IMR-90 (cell line): ENCODE measurements around the gene RMDN3. TPM values are rescaled to one million over a fixed set of nuclear protein-coding genes. Genes with fewer than 3 reads are reported as not detected.
A peak's percentile ranks its signal among the peaks of the same experiment; 100 is the strongest.

Experiments used
- ATAC-seq: fragments of 200-7000 bp; cut with Tn5 transposase; 2 replicates; pipeline ENCODE4 v1.9.1; 2020; ENCODE audit warnings: low read depth, mild to moderate bottlenecking, moderate library complexity
- BruUV-seq: library from RNA; stranded (reverse); fragments of 400-500 nt; replicated peaks from 2 replicates; lab custom pipeline; 2021; lab: Mats Ljungman, UMichigan
- CTCF ChIA-PET: fragments of 300-600 bp; formaldehyde crosslinking; extraction: SDS; loops from one replicate; lab custom pipeline; 2021; ENCODE audit warnings: antibody characterized with exemption; lab: Yijun Ruan, JAX
- POLR2A ChIA-PET: fragments of 300-600 bp; sonication (Branson Sonifier 250); formaldehyde crosslinking; loops from one replicate; lab custom pipeline; 2022; ENCODE audit warnings: antibody characterized with exemption; ENCODE audit not compliant: unreplicated experiment; lab: Charles Lee
- DNase-seq: peaks from one replicate; pipeline ENCODE4 v3.0.0; 2013
- H2AFZ ChIP-seq: replicated peaks from 2 replicates; pipeline ENCODE3; 2013; ENCODE audit warnings: low read length, mild to moderate bottlenecking; ENCODE audit not compliant: poor library complexity
- H2AK5ac ChIP-seq: 2 replicates; pipeline ENCODE4 v1.6.1; 2013; ENCODE audit warnings: low read depth, low read length, inconsistent platforms
- H2AK9ac ChIP-seq: replicated peaks from 2 replicates; pipeline ENCODE3; 2013; ENCODE audit warnings: mild to moderate bottlenecking, low read depth, low read length, moderate library complexity; ENCODE audit not compliant: poor library complexity
- H2BK120ac ChIP-seq: 2 replicates; pipeline ENCODE4 v1.6.1; 2013; ENCODE audit warnings: low read depth, low read length, inconsistent platforms
- H2BK15ac ChIP-seq: 3 replicates; pipeline ENCODE4 v1.6.1; 2013; ENCODE audit warnings: low read depth, low read length, inconsistent platforms
- H2BK20ac ChIP-seq: 2 replicates; pipeline ENCODE4 v1.6.1; 2013; ENCODE audit warnings: low read depth, mild to moderate bottlenecking, inconsistent platforms, low read length, moderate library complexity
- H2BK5ac ChIP-seq: 2 replicates; pipeline ENCODE4 v1.6.1; 2013; ENCODE audit warnings: mild to moderate bottlenecking, low read depth, low read length, inconsistent platforms; ENCODE audit not compliant: poor library complexity, severe bottlenecking
- H3K14ac ChIP-seq: replicated peaks from 2 replicates; pipeline ENCODE4 v1.6.1; 2013; ENCODE audit warnings: low read depth, low read length, inconsistent platforms
- H3K18ac ChIP-seq: 2 replicates; pipeline ENCODE4 v1.6.1; 2013; ENCODE audit warnings: low read depth, low read length, control low read depth
- H3K23ac ChIP-seq: 2 replicates; pipeline ENCODE4 v1.6.1; 2013; ENCODE audit warnings: low read depth, low read length, inconsistent platforms
- H3K27ac ChIP-seq: 2 replicates; pipeline ENCODE4 v1.5.1; 2013; ENCODE audit warnings: mild to moderate bottlenecking, control low read depth, low read length; ENCODE audit not compliant: insufficient read depth
- H3K27me3 ChIP-seq: 2 replicates; pipeline ENCODE4 v1.6.1; 2013; ENCODE audit warnings: low read length; ENCODE audit not compliant: control insufficient read depth, insufficient read depth
- H3K36me3 ChIP-seq: 2 replicates; pipeline ENCODE4 v1.6.1; 2013; ENCODE audit warnings: low read length, mixed read lengths; ENCODE audit not compliant: control insufficient read depth, insufficient read depth
- H3K4ac ChIP-seq: 2 replicates; pipeline ENCODE4 v1.6.1; 2013; ENCODE audit warnings: low read depth, low read length, inconsistent platforms
- H3K4me1 ChIP-seq: 2 replicates; pipeline ENCODE4 v1.6.1; 2013; ENCODE audit warnings: low read length, mixed read lengths; ENCODE audit not compliant: control insufficient read depth, insufficient read depth
- H3K4me2 ChIP-seq: 2 replicates; pipeline ENCODE4 v1.6.1; 2013; ENCODE audit warnings: low read depth, mild to moderate bottlenecking, control low read depth, low read length, moderate library complexity
- H3K4me3 ChIP-seq: 2 replicates; pipeline ENCODE4 v1.5.1; 2013; ENCODE audit warnings: low read depth, mild to moderate bottlenecking, control low read depth, low read length, moderate library complexity; ENCODE audit not compliant: insufficient read depth
- H3K56ac ChIP-seq: 2 replicates; pipeline ENCODE4 v1.6.1; 2013; ENCODE audit warnings: low read length, inconsistent platforms; ENCODE audit not compliant: insufficient read depth; ENCODE audit errors: extremely low read depth
- H3K79me1 ChIP-seq, 2 experiments: 2 replicates each; pipeline ENCODE4 v1.6.1; 2013; ENCODE audit warnings: low read length in 2 of 2, inconsistent platforms in 1 of 2, low read depth in 1 of 2
- H3K9ac ChIP-seq: 2 replicates; pipeline ENCODE4 v1.6.1; 2013; ENCODE audit warnings: low read depth, low read length, control low read depth
- H3K9me1 ChIP-seq: 2 replicates; pipeline ENCODE4 v1.6.1; 2013; ENCODE audit warnings: low read length, inconsistent platforms; ENCODE audit not compliant: insufficient read depth
- H3K9me3 ChIP-seq: 2 replicates; pipeline ENCODE4 v1.6.1; 2013; ENCODE audit warnings: low read length; ENCODE audit not compliant: control insufficient read depth, insufficient read depth
- H4K20me1 ChIP-seq: 2 replicates; pipeline ENCODE4 v1.6.1; 2013; ENCODE audit warnings: low read length, inconsistent platforms; ENCODE audit not compliant: insufficient read depth
- H4K5ac ChIP-seq: 2 replicates; pipeline ENCODE4 v1.6.1; 2013; ENCODE audit warnings: mild to moderate bottlenecking, low read depth, low read length, control low read depth
- H4K8ac ChIP-seq, 2 experiments: 2 replicates each; pipeline ENCODE4 v1.6.1; 2013; ENCODE audit warnings: low read depth in 2 of 2, low read length in 2 of 2, control low read depth in 1 of 2, inconsistent platforms in 1 of 2
- H4K91ac ChIP-seq: 2 replicates; pipeline ENCODE4 v1.6.1; 2013; ENCODE audit warnings: low read depth, low read length, inconsistent platforms; ENCODE audit not compliant: insufficient read depth
- CEBPB ChIP-seq: IDR thresholded peaks from 2 replicates; pipeline ENCODE4 v1.6.1; 2012; ENCODE audit warnings: low read depth, low read length, improper control_type of control experiment
- CHD1 ChIP-seq: IDR thresholded peaks from 2 replicates; pipeline ENCODE4 v1.6.1; 2012; ENCODE audit warnings: low read depth, low read length, improper control_type of control experiment
- FOS ChIP-seq: fragments of 150-350 bp; IDR thresholded peaks from 2 replicates; pipeline ENCODE4 v1.6.1; 2016; ENCODE audit warnings: low read depth, low read length
- MAFK ChIP-seq: IDR thresholded peaks from 2 replicates; pipeline ENCODE4 v1.6.1; 2012; ENCODE audit warnings: low read depth, low read length, improper control_type of control experiment
- MAZ ChIP-seq: IDR thresholded peaks from 2 replicates; pipeline ENCODE4 v1.6.1; 2012; ENCODE audit warnings: low read depth, mild to moderate bottlenecking, low read length, improper control_type of control experiment, moderate library complexity, borderline replicate concordance
- MXI1 ChIP-seq: IDR thresholded peaks from 2 replicates; pipeline ENCODE4 v1.6.1; 2012; ENCODE audit warnings: low read depth, mild to moderate bottlenecking, low read length, moderate library complexity, borderline replicate concordance
- NFE2L2 ChIP-seq: fragments of 150-350 bp; IDR thresholded peaks from 2 replicates; pipeline ENCODE4 v1.6.1; 2016; ENCODE audit warnings: low read depth, mild to moderate bottlenecking, low read length
- RAD21 ChIP-seq: IDR thresholded peaks from 2 replicates; pipeline ENCODE4 v1.6.1; 2012; ENCODE audit warnings: low read length, improper control_type of control experiment
- RFX5 ChIP-seq: IDR thresholded peaks from 2 replicates; pipeline ENCODE4 v1.8.0; 2012; ENCODE audit warnings: low read depth, mild to moderate bottlenecking, low read length, moderate library complexity
- SMC3 ChIP-seq: fragments of 150-350 bp; IDR thresholded peaks from 2 replicates; pipeline ENCODE4 v1.6.1; 2016; ENCODE audit warnings: low read depth, mild to moderate bottlenecking, antibody characterized with exemption, low read length, moderate library complexity
- WGBS, 2 experiments: methylation state at CpG; one replicate each; pipeline versions ENCODE4 v1.1.5 to v1.1.7; 2013; ENCODE audit warnings: missing lambda C conversion rate in 2 of 2; ENCODE audit not compliant: insufficient read length in 1 of 2; ENCODE audit errors: extremely low coverage in 2 of 2; 5-methylcytosine and 5-hydroxymethylcytosine counted together
- dilution Hi-C: fragments of 300-500 bp; cut with HindIII; formaldehyde crosslinking; loops from one replicate; pipeline ENCODE4 v1.14.3; 2018; ENCODE audit warnings: low sequenced_read_pairs; ENCODE audit not compliant: unreplicated experiment
- in situ Hi-C: fragments of 300-500 bp; cut with MboI; formaldehyde crosslinking; loops from 3 replicates; pipeline ENCODE4 v1.14.3; 2019; ENCODE audit warnings: low sequenced_read_pairs, inconsistent platforms, mixed read lengths
- intact Hi-C: fragments of 100-400 bp; cut with micrococcal nuclease; formaldehyde crosslinking; loops from 2 replicates; pipeline ENCODE4 v1.10.0; 2022
- polyA plus RNA-seq, 3 experiments: library from polyadenylated mRNA; depleted of rRNA; stranded (reverse); fragments of >200 nt; gene quantifications; 2 replicates each; pipeline ENCODE4 v1.2.3, GENCODE V29; 2012; ENCODE audit warnings: low replicate concordance in 1 of 3
- total RNA-seq: library from RNA; depleted of rRNA; stranded (reverse); fragments of >200 nt; gene quantifications from 2 replicates; pipeline ENCODE4 v1.2.3, GENCODE V29; 2012
- TF ChIP-seq, protein P1 (sequence below): conservative IDR thresholded peaks from 2 replicates; pipeline ENCODE4 v1.5.1; 2012; ENCODE audit warnings: mild to moderate bottlenecking, low read depth, low read length, improper control_type of control experiment
- TF ChIP-seq, protein P2 (sequence below): fragments of 150-350 bp; IDR thresholded peaks from 2 replicates; pipeline ENCODE4 v1.6.1; 2017; ENCODE audit warnings: mild to moderate bottlenecking, antibody characterized with exemption, low read length, low read depth
- TF ChIP-seq, protein P3 (sequence below): fragments of 150-350 bp; IDR thresholded peaks from 2 replicates; pipeline ENCODE4 v1.6.1; 2016; ENCODE audit warnings: low read depth, mild to moderate bottlenecking, low read length, moderate library complexity, borderline replicate concordance

RMDN3 gene
- total and polyA plus RNA-seq, 2 of the 4 experiments (the other 2 are of a cell fraction): 14.7 to 25.7 TPM

DNA sequence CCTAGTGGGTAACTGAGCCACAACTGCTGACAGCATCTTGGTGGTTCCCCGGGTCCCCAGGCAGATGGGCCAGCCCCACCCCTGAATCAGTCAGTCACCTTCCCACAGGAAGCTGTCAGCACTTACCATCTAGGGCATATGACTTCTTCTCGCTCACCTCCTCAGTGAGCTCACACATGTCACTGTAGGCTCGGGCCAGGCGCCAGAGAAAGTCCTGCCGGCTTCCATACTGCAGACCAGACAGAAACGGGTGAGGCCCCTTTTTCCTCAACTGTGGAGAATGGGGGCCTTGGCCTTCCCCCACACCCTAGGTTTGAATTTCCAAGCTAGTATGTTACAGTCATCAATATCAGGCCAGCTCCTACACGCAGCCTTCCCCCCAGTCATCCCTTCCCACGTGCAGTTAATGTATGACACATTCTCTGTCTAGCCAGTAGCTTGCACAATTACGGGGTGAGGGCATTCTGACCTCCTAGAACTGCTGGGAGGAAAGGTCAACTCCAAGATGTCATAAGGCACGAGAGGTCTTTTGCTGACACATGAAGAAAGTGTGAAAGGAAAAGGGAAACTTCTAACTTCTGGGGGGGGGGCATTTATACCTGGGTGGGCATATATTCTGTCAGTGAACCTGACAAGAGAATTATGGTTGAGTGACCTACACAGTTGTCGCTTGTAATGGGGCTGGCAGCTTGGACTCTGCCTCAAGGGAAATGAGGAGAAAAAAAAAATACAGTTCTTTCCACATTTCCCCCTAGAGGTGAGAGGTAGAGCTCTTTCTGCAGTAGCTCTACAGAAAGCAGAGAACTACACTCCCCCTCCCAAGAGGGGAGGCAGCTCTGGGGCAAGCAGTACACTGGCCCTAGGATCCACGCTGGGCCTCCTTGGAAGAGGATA is 10.9 kb downstream of the RMDN3 start:
- H3K9me1 ChIP-seq: no peaks in the 10 kb centered on the region
- peak; percentile 82 for ATAC-seq
- POLR2A ChIA-PET: interaction anchor here (0.5 to 0.7 kb wide), 2 partner anchors 13 to 155 kb away, joined by 6 to 14 read pairs; no protein-coding TSS in a partner anchor
- no peak overlapping the region for H2BK20ac ChIP-seq
- no peak overlapping the region for H3K4ac ChIP-seq
- dilution Hi-C loops (no loop called here), intact Hi-C loops (no loop called here), in situ Hi-C loops (no loop called here)
- no peak overlapping the region for H3K56ac ChIP-seq
- no peak overlapping the region for H3K14ac ChIP-seq
- H2BK15ac ChIP-seq: no peak overlapping the region
- WGBS, 2 experiments: no CpG with 5 or more reads among the region's 12 CpGs
- no peaks in the 10 kb centered on the region for H3K27me3 ChIP-seq
- no peak overlapping the region for H2AK9ac ChIP-seq
- CTCF ChIA-PET: interaction anchor here (0.6 to 1.5 kb wide), 7 partner anchors 19 to 541 kb away, joined by 3 to 9 read pairs (median 3); partner anchors contain the start of gene VPS18
- DNase-seq: peak; percentile 82
- peaks cover 4 to 21% of the 10 kb centered on the region in 2 experiments; a peak in 2 of 4 replicates for H3K79me1 ChIP-seq
- no peak overlapping the region for H4K8ac ChIP-seq
- no TSS peak for BruUV-seq
- H4K5ac ChIP-seq: no peak overlapping the region
- no peaks in the 10 kb centered on the region for H3K9me3 ChIP-seq
- no peak overlapping the region for H3K23ac ChIP-seq
- H3K4me3 ChIP-seq: no peak overlapping the region
- no peak overlapping the region for H4K91ac ChIP-seq
- peaks cover 2% of the 10 kb centered on the region; the same call in 1 of the 2 replicates for H3K4me1 ChIP-seq
- no peak overlapping the region for H2AFZ ChIP-seq
- no peak overlapping the region for H2BK5ac ChIP-seq
- no peak overlapping the region for H3K27ac ChIP-seq
- H4K20me1 ChIP-seq: peaks cover 5% of the 10 kb centered on the region; the same call in 1 of the 2 replicates
- H3K36me3 ChIP-seq: peaks cover 27% of the 10 kb centered on the region
- H3K18ac ChIP-seq: no peak overlapping the region
- peak overlapping the region; percentile 10; the same call in 1 of the 2 replicates for H2AK5ac ChIP-seq
- no peak overlapping the region for H3K9ac ChIP-seq
- no peak overlapping the region for H2BK120ac ChIP-seq
- no peak overlapping the region for H3K4me2 ChIP-seq
- TF ChIP-seq, protein P1, sequence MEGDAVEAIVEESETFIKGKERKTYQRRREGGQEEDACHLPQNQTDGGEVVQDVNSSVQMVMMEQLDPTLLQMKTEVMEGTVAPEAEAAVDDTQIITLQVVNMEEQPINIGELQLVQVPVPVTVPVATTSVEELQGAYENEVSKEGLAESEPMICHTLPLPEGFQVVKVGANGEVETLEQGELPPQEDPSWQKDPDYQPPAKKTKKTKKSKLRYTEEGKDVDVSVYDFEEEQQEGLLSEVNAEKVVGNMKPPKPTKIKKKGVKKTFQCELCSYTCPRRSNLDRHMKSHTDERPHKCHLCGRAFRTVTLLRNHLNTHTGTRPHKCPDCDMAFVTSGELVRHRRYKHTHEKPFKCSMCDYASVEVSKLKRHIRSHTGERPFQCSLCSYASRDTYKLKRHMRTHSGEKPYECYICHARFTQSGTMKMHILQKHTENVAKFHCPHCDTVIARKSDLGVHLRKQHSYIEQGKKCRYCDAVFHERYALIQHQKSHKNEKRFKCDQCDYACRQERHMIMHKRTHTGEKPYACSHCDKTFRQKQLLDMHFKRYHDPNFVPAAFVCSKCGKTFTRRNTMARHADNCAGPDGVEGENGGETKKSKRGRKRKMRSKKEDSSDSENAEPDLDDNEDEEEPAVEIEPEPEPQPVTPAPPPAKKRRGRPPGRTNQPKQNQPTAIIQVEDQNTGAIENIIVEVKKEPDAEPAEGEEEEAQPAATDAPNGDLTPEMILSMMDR: no peak
- TF ChIP-seq MXI1 (peak; percentile 58; the same call in 1 of the 2 replicates), CEBPB (peak; percentile 99), SMC3 (no peak), RFX5 (no peak), RAD21 (no peak), MAFK (peak; percentile 78), NFE2L2 (peak; percentile 41; the same call in 1 of the 2 replicates), MAZ (peak; percentile 30; the same call in 1 of the 2 replicates), FOS (peak; percentile 90), CHD1 (no peak)
- TF ChIP-seq, protein P2, sequence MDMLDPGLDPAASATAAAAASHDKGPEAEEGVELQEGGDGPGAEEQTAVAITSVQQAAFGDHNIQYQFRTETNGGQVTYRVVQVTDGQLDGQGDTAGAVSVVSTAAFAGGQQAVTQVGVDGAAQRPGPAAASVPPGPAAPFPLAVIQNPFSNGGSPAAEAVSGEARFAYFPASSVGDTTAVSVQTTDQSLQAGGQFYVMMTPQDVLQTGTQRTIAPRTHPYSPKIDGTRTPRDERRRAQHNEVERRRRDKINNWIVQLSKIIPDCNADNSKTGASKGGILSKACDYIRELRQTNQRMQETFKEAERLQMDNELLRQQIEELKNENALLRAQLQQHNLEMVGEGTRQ: peak; percentile 58; the same call in 1 of the 2 replicates
- TF ChIP-seq, protein P3, sequence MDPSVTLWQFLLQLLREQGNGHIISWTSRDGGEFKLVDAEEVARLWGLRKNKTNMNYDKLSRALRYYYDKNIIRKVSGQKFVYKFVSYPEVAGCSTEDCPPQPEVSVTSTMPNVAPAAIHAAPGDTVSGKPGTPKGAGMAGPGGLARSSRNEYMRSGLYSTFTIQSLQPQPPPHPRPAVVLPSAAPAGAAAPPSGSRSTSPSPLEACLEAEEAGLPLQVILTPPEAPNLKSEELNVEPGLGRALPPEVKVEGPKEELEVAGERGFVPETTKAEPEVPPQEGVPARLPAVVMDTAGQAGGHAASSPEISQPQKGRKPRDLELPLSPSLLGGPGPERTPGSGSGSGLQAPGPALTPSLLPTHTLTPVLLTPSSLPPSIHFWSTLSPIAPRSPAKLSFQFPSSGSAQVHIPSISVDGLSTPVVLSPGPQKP: no peak
